VCaP (cell line): ENCODE results near the gene AMH.

ENCODE experiments used
- H3K27ac ChIP-seq: fragments of 450-650 bp; 2 replicates; pipeline ENCODE4 v1.5.1; 2017
- CTCF ChIP-seq: fragments of 450-650 bp; conservative IDR thresholded peaks from 2 replicates; pipeline ENCODE4 v1.5.1; 2017; ENCODE audit warnings: mild to moderate bottlenecking, moderate library complexity

Gene AMH

GRCh38 chr19:2208975-2209374 is 40.1 kb upstream of the AMH start:
- TF ChIP-seq CTCF, result no peak
- H3K27ac ChIP-seq, result no peak overlapping the region

- no peak for TF ChIP-seq CTCF
Measured at GRCh38 chr19:2209408-2209807, 39.7 kb upstream of the AMH start.

GRCh38 chr19:2210206-2210605 is 38.9 kb upstream of the AMH start:
- no peak for TF ChIP-seq CTCF
- H3K27ac ChIP-seq, result no peak overlapping the region

More at GRCh38 chr19:2209408-2209807, 39.7 kb upstream of the AMH start:
- no peak overlapping the region for H3K27ac ChIP-seq

GRCh38 chr19:2210987-2211740 is 38.0 kb upstream of the AMH start:
- no peak overlapping the region for H3K27ac ChIP-seq
- no peak for TF ChIP-seq CTCF

GRCh38 chr19:2212861-2213711 is 36.0 kb upstream of the AMH start:
- no peak overlapping the region for H3K27ac ChIP-seq
- TF ChIP-seq CTCF, result no peak

GRCh38 chr19:2213799-2214198 is 35.3 kb upstream of the AMH start:
- TF ChIP-seq CTCF, result no peak
- H3K27ac ChIP-seq, result no peak overlapping the region

- no peak for TF ChIP-seq CTCF
- H3K27ac ChIP-seq, result no peak overlapping the region
Measured at GRCh38 chr19:2214251-2214650, 34.9 kb upstream of the AMH start.
